ENCODE results near the gene HSD17B13. TPM values are rescaled to one million over a fixed set of nuclear protein-coding genes. Genes with fewer than 3 reads are reported as not detected.
"Not testable (repeated sequence)": the region's sequence is repeated elsewhere in the genome, so short reads cannot be mapped to it uniquely, and the experiment has no call there.

The HSD17B13 gene
- total RNA-seq, 4 donors from 2014 or later: 0.45 to 0.83 (median 0.65) TPM

DNA sequence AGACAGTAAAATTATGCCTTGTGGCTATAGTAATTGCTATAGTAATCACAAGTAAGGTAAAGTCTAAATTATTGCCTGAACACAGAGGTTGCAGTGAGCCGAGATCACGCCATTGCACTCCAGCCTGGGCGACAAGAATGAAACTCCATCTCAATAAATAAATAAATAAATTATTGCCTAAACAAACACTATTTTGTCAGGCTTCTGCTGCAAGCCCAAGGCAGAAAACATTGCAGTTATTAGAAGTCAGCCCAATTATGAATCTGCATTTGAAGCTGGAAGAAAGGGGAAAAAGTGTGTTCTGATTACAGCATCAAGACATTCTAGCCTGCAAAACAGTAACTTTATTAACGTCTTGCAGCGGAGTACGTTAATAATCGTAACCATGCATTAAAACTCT, 17.1 kb downstream of the HSD17B13 start:
- H3K4me1 ChIP-seq: no peaks in the 10 kb centered on the region
- no peak overlapping the region for H3K4me3 ChIP-seq
- TF ChIP-seq POLR2A (IDR thresholded peaks at IDR 0.05; ENCODE audit: low read depth) (no peak), POLR2AphosphoS5 (IDR thresholded peaks at IDR 0.05) (no peak), EP300 (IDR thresholded peaks at IDR 0.05) (no peak)
- TF ChIP-seq, protein P1, sequence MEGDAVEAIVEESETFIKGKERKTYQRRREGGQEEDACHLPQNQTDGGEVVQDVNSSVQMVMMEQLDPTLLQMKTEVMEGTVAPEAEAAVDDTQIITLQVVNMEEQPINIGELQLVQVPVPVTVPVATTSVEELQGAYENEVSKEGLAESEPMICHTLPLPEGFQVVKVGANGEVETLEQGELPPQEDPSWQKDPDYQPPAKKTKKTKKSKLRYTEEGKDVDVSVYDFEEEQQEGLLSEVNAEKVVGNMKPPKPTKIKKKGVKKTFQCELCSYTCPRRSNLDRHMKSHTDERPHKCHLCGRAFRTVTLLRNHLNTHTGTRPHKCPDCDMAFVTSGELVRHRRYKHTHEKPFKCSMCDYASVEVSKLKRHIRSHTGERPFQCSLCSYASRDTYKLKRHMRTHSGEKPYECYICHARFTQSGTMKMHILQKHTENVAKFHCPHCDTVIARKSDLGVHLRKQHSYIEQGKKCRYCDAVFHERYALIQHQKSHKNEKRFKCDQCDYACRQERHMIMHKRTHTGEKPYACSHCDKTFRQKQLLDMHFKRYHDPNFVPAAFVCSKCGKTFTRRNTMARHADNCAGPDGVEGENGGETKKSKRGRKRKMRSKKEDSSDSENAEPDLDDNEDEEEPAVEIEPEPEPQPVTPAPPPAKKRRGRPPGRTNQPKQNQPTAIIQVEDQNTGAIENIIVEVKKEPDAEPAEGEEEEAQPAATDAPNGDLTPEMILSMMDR (IDR thresholded peaks at IDR 0.05): no peak
- no peaks in the 10 kb centered on the region for H3K36me3 ChIP-seq
- no peaks in the 10 kb centered on the region for H3K9me3 ChIP-seq
- DNase-seq (ENCODE audit: extremely low spot score): no peak
- no peak overlapping the region for H3K27ac ChIP-seq (replicated peaks in 1 of 4)
- intact Hi-C loops (cut with DNase I): no loop called here
- no peaks in the 10 kb centered on the region for H3K27me3 ChIP-seq
- WGBS: 93% methylated on average over 7 of the region's 7 CpGs

DNA sequence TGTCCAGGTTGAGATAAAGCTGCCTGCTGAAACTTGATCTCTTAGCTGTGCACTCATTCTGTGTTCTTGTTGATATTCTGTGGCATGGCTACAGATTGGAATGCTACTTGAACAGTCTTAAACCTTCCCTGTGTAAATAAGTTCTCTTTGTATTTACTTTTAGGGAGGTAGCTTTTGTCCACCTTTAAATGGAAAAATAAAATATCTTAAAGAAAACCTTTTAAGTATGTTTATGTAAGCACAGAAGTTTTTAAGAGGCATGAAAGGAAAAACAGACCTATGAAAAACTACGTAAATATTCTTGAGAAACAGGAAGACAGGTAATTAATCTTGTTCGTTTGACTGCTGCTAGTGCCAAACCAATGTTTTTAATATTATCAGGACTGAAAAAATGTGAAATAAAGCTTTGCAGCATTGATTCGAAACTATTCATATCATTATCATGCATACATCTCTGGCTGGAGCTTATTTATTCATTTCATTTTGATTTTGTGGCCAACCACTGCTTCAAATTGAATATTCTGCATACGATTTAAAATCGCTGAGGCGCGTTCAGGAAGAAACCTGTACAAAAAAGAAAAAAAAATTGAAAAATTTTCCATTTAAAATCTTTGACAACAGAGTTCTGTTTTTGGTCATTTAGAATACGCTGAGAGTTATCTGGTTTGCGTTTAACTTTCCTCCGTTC, 17.8 kb downstream of the HSD17B13 start:
- no peak overlapping the region for H3K27ac ChIP-seq (replicated peaks in 1 of 4)
- 81% methylated on average over 10 of the region's 10 CpGs for WGBS
- no peaks in the 10 kb centered on the region for H3K9me3 ChIP-seq
- H3K4me1 ChIP-seq: no peaks in the 10 kb centered on the region
- DNase-seq (ENCODE audit: extremely low spot score): no peak
- TF ChIP-seq POLR2A (IDR thresholded peaks at IDR 0.05; ENCODE audit: low read depth): no peak
- H3K27me3 ChIP-seq: no peaks in the 10 kb centered on the region
- H3K4me3 ChIP-seq: no peak overlapping the region
- H3K36me3 ChIP-seq: no peaks in the 10 kb centered on the region
- intact Hi-C loops (cut with DNase I): no loop called here

DNA sequence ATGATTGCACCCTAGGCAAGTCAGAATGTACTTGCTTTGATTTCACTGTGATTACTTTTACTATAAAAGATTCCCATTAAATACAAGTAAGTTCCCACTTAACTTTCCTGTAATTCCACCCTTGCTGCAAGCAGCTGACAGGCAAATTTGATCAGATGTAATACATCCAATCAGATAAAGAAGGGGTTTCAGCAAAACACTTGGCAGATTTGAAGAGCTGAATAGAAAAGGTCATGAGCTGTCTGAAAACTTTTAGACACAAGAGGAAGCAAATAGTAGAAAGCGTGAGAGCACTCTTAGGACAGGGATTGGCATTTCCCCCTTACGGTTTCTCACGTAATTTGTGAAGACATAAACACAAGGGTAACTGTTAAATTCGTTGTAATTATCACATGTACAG, 22.8 kb downstream of the HSD17B13 start:
- TF ChIP-seq POLR2AphosphoS5 (IDR thresholded peaks at IDR 0.05) (no peak), EP300 (IDR thresholded peaks at IDR 0.05) (no peak), POLR2A (IDR thresholded peaks at IDR 0.05; ENCODE audit: low read depth) (no peak)
- TF ChIP-seq, protein P1 (IDR thresholded peaks at IDR 0.05): no peak
- no peaks in the 10 kb centered on the region for H3K36me3 ChIP-seq
- no peaks in the 10 kb centered on the region for H3K27me3 ChIP-seq
- intact Hi-C loops (cut with DNase I): no loop called here
- H3K27ac ChIP-seq (replicated peaks in 1 of 4): no peak overlapping the region
- DNase-seq (ENCODE audit: extremely low spot score): no peak
- no peaks in the 10 kb centered on the region for H3K9me3 ChIP-seq
- no peak overlapping the region for H3K4me3 ChIP-seq
- H3K4me1 ChIP-seq: no peaks in the 10 kb centered on the region
- 76% methylated on average over 4 of the region's 4 CpGs for WGBS

DNA sequence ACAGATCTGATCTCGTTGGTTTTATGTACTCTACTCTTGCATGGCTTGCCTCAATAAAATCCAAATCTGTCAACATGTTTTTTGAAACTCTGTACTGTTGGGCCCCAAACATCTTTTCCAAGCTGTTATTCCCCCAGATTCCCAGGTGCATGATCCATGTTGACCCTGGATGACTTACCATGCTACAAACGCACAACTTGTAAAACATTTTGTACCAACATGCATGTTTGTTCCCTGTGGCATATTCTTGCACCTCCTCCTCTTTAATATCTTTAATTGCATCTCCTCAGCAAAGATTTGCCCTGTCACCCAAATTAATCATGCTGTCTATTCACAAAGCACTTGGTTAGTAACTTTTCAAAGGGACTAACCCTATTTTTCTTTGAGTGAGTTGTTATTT, 24.3 kb downstream of the HSD17B13 start:
- Histone ChIP-seq H3K36me3 (no peaks in the 10 kb centered on the region), H3K4me3 (no peak overlapping the region), H3K4me1 (no peaks in the 10 kb centered on the region), H3K27me3 (no peaks in the 10 kb centered on the region), H3K9me3 (peaks cover 0 to 7% (median 3%) of the 10 kb centered on the region in 4 donors), H3K27ac (replicated peaks in 1 of 4) (no peak overlapping the region)
- no peak for DNase-seq (ENCODE audit: extremely low spot score)
- intact Hi-C loops (cut with DNase I): no loop called here
- 77% methylated on average over 2 of the region's 2 CpGs for WGBS
- TF ChIP-seq POLR2A (IDR thresholded peaks at IDR 0.05; ENCODE audit: low read depth) (no peak), POLR2AphosphoS5 (IDR thresholded peaks at IDR 0.05) (no peak), EP300 (IDR thresholded peaks at IDR 0.05) (no peak)
- TF ChIP-seq, protein P1 (IDR thresholded peaks at IDR 0.05): no peak

DNA sequence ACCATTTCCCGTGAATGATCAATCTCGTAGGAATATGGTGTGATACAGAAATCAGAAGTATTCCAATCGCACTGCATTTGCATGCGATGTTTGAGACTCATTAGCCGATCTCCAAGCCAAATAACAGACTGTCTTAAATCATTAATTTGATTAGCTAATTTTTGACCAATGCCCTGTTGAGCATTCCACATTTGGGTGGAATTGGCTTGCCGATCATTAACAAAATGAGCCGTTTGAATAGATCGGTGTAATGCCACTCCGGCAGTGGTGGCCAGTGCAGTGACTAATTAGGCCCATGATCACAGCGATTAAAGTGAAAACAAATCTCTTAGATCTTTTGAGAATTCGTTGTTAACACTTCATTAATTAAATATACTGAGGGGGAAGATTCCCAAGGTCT, 27.8 kb downstream of the HSD17B13 start:
- H3K4me1 ChIP-seq; intact Hi-C loops (cut with DNase I); H3K36me3 ChIP-seq; DNase-seq (ENCODE audit: extremely low spot score); H3K27ac ChIP-seq (replicated peaks in 1 of 4); H3K27me3 ChIP-seq; H3K4me3 ChIP-seq: not testable (repeated sequence)
- 95% methylated on average over 11 of the region's 11 CpGs for WGBS
- peaks cover 0 to 14% (median 3%) of the 10 kb centered on the region in 4 donors for H3K9me3 ChIP-seq

DNA sequence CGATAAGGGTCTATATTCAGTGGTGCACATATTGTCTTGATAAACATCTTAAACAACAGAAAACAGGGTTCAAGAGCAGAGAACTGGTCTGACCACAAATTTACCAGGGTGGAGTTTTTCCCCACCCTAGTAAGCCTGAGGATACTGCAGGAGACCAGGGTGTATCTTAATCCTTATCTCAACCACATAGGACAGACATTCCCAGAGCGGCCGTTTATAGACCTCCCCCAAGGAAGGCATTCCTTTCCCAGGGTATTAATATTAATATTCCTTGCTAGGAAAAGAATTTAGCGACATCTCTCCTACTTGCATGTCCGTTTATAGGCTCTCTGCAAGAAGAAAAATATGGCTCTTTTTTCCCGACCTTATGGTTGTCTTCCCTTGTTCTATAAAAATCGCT, 28.8 kb downstream of the HSD17B13 start:
- H3K4me3 ChIP-seq; H3K27ac ChIP-seq (replicated peaks in 1 of 4); H3K4me1 ChIP-seq; intact Hi-C loops (cut with DNase I); H3K27me3 ChIP-seq; DNase-seq (ENCODE audit: extremely low spot score); H3K36me3 ChIP-seq: not testable (repeated sequence)
- 92% methylated on average over 7 of the region's 7 CpGs for WGBS
- H3K9me3 ChIP-seq: peaks cover 0 to 14% (median 3%) of the 10 kb centered on the region in 4 donors

Data from esophagus muscularis mucosa (tissue), 4 donors.